ENCODE results near the gene DGKI.

DNA sequence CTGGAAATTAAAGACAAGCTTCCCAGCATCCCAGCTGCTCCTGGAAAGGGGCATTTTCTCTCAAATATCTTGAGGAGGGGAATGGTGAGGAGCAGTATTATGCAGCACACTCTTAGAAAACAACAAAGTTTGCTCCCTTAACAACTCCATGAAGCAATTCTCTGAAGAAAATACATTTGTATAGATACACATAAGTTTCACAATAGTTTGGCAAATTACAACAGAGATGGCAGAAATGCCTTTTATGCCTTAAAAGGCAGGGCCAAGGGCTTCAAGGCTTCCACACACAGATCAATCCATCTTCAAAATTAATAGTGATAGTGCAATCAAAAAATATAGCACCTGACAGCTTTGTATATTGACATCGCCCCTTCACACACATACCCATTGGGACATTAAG lies 12.2 kb downstream of the DGKI start:
- TF ChIP-seq, protein P1, sequence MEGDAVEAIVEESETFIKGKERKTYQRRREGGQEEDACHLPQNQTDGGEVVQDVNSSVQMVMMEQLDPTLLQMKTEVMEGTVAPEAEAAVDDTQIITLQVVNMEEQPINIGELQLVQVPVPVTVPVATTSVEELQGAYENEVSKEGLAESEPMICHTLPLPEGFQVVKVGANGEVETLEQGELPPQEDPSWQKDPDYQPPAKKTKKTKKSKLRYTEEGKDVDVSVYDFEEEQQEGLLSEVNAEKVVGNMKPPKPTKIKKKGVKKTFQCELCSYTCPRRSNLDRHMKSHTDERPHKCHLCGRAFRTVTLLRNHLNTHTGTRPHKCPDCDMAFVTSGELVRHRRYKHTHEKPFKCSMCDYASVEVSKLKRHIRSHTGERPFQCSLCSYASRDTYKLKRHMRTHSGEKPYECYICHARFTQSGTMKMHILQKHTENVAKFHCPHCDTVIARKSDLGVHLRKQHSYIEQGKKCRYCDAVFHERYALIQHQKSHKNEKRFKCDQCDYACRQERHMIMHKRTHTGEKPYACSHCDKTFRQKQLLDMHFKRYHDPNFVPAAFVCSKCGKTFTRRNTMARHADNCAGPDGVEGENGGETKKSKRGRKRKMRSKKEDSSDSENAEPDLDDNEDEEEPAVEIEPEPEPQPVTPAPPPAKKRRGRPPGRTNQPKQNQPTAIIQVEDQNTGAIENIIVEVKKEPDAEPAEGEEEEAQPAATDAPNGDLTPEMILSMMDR (IDR thresholded peaks at IDR 0.05; ENCODE audit: low read length): no peak
- TF ChIP-seq EZH2 (IDR thresholded peaks at IDR 0.05; ENCODE audit: borderline replicate concordance, low read length): no peak
